Articular chondrocyte of knee joint (primary cell): Measurements from ENCODE around the gene COLQ. TPM values are rescaled to one million over a fixed set of nuclear protein-coding genes. Genes with fewer than 3 reads are reported as not detected.

Experiments used
- small RNA-seq: library from RNA; depleted of rRNA; stranded (forward); fragments of <200 nt; gene quantifications from one replicate; pipeline ENCODE3, GENCODE V24; 2012
- total RNA-seq: library from RNA; depleted of rRNA; stranded (reverse); fragments of >200 nt; gene quantifications from 2 replicates; pipeline ENCODE4 v1.2.3, GENCODE V29; 2012

Gene COLQ
- total RNA-seq: 0.97 and 1.0 TPM in 2 replicates

GRCh38 chr3:15521573-15521965, at the start of gene COLQ:
COLQ (minus strand) TSS chr3:15521706; CDS start chr3:15521625, 81 bp downstream.

GRCh38 chr3:15427182-15427880, 94.2 kb downstream of the COLQ start, which contains the start of the genes EAF1 and METTL6:
EAF1 (plus strand) TSS chr3:15427598; CDS start chr3:15427780, 182 bp downstream.
METTL6 (minus strand) TSS chr3:15427544; CDS start chr3:15426511, 1,033 bp downstream.

Small RNAs within 50 kb of the gene (small RNA-seq; reads per million reads assigned to genes)
- gene MIR4270: not detected
- 0.11 reads per million for gene RN7SL110P
- gene RNU6-1024P: not detected

Other genes with a start within 250 kb of the COLQ start
- 31.7 and 35.0 TPM in 2 replicates for gene SH3BP5, start 189.1 kb downstream of the COLQ start, total RNA-seq
- 31.9 and 35.1 TPM in 2 replicates for gene METTL6, start 94.2 kb downstream of the COLQ start, total RNA-seq
- 22.6 and 23.8 TPM in 2 replicates for gene EAF1, start 94.1 kb downstream of the COLQ start, total RNA-seq
- 29.9 and 31.2 TPM in 2 replicates for gene HACL1, start 79.9 kb upstream of the COLQ start, total RNA-seq
- gene BTD, start 80.0 kb upstream of the COLQ start, total RNA-seq: 22.2 and 27.0 TPM in 2 replicates